ENCODE results near the gene HTR3D.

- TF ChIP-seq AFF4 (CRISPR knock-in tag; IDR thresholded peaks at IDR 0.05; ENCODE audit: borderline replicate concordance) (no peak), CTCF (IDR thresholded peaks at IDR 0.05) (no peak), USF1 (CRISPR knock-in tag; IDR thresholded peaks at IDR 0.05) (no peak), ATF3 (CRISPR knock-in tag; conservative IDR thresholded peaks at IDR 0.05) (no peak), ATF1 (CRISPR knock-in tag; IDR thresholded peaks at IDR 0.05) (no peak), TP53 (CRISPR knock-in tag; IDR thresholded peaks at IDR 0.05) (no peak), IRF1 (CRISPR knock-in tag; IDR thresholded peaks at IDR 0.05) (no peak), SMAD4 (CRISPR knock-in tag; IDR thresholded peaks at IDR 0.05) (no peak), JUN (CRISPR knock-in tag; IDR thresholded peaks at IDR 0.05) (no peak)
These were observed 1.0 kb upstream of the HTR3D start for GRCh38 chr3:184030536-184030935.

Data from WTC11 (cell line).